ENCODE data around the gene THAP4.

DNA sequence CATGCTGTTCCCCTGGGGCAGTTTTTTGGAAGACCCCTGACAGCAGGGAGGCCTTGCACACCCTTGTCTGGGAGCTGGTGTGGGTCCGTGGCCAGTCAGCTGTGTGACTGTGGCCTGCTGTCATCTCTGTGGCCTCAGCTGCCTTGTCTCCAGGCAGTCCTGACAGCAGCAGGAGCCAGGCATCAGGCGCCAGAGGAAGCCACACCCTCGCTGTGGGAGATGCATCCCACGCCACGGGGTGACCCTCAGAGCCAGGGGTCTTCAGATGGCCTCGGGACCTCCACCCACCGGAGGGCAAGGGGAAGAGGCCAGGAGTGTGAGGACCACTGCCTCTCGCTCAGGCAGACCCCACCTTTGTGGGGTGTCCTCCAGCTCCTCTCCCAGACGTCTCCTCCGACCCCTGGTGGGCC lies 73.4 kb downstream of the THAP4 start:
- TF ChIP-seq, protein P1, sequence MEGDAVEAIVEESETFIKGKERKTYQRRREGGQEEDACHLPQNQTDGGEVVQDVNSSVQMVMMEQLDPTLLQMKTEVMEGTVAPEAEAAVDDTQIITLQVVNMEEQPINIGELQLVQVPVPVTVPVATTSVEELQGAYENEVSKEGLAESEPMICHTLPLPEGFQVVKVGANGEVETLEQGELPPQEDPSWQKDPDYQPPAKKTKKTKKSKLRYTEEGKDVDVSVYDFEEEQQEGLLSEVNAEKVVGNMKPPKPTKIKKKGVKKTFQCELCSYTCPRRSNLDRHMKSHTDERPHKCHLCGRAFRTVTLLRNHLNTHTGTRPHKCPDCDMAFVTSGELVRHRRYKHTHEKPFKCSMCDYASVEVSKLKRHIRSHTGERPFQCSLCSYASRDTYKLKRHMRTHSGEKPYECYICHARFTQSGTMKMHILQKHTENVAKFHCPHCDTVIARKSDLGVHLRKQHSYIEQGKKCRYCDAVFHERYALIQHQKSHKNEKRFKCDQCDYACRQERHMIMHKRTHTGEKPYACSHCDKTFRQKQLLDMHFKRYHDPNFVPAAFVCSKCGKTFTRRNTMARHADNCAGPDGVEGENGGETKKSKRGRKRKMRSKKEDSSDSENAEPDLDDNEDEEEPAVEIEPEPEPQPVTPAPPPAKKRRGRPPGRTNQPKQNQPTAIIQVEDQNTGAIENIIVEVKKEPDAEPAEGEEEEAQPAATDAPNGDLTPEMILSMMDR (IDR thresholded peaks at IDR 0.05; ENCODE audit: insufficient read depth, low read length, poor library complexity, severe bottlenecking) = no peak
- no peak for TF ChIP-seq EZH2phosphoT487 (conservative IDR thresholded peaks at IDR 0.05; ENCODE audit: low read length)

Data from SU-DHL-6 (cell line).